NCI-H510A treated with DMSO at 0.1 percent for 48 hours (cell line): Measurements from ENCODE around the gene CETP.
"Not testable (repeated sequence)": the region's sequence is repeated elsewhere in the genome, so short reads cannot be mapped to it uniquely, and the experiment has no call there.

Source experiments
- DNase-seq: peaks from one replicate; lab custom pipeline; 2025; lab: John Stamatoyannopoulos, UW

The CETP gene

GRCh38 chr16:56960681-56961281, 969 bp upstream of the CETP start:
- no peak for DNase-seq

DNA sequence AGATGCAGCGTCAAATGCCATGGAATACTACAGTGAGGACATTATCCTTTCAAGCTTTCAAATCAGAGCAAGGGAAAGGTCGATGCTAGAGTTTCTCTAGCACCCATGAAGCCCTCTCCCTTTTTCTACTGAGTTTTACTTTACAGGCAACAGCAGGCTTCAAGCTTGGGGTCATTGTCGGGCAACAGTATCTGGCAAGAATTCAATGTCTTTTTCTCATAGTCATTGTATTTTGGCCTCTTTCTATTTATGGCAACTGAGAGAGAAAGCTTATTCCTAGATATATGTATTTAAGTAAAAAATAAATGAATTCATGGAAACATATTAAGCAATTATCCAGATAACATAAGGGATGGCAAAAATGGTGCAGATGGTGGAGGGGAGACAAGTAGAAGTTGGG, 364 bp upstream of the CETP start:
- DNase-seq = no peak

GRCh38 chr16:56964243-56965148, 2.7 kb downstream of the CETP start:
- DNase-seq = peak; percentile 6

- no peak for DNase-seq
These were observed 3.7 kb downstream of the CETP start for GRCh38 chr16:56965149-56966092.

GRCh38 chr16:56966093-56966475, 4.3 kb downstream of the CETP start:
- DNase-seq = no peak

DNA sequence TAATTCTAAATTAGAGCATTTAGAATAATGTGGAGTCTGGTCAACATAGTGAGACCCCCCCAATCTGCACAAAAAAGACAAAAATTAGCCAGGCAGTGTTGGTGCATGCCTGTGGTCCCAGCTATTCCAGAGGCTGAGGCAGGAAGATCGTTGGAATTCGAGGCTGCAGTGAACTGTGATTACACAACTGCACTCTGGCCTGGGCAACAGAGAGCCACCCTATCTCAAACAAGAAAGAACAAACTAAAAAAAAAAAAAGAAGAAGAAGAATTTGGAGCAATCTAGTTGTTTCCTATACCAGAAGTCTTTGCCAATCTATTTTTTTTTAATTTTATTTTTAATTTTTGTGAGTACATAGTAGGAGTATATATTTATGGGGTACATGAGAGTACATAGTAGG, 6.0 kb downstream of the CETP start:
- no peak for DNase-seq

GRCh38 chr16:56969769-56970168, 8.0 kb downstream of the CETP start:
- no peak for DNase-seq

DNA sequence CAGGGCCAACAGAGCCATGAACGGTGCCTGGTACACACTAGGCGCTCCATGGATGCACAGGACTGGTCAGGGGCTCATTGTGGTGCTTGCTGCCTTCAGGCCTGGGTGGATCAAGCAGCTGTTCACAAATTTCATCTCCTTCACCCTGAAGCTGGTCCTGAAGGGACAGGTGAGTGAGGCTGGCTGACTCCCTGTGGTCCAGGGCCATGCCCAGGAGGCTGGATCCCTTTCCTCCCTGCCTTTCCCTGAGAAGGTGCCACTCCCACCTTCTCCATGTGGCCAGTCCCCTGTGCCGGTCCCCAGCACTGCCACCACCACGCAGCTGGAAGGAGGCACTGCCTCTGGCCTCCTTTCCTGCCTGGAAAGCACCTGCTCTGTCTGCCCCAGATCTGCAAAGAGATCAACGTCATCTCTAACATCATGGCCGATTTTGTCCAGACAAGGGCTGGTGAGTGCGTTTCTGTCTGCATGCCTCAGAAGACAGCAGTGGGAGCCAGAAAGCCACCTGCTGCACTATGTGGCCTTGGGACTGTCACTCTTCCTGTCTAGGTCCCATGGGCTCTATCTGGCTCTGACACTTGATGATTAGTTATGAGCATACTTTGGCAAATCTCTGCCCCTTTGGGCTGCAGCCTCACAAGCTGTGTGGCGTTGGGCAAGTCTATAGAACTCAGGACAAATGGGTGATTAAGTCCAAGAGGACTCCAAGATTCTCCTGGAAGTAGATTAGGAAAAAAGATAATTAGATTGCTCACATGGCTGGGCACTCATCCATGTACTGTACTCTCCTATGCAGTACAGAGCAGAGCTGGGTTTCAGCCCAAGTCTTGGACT, 9.4 kb downstream of the CETP start:
- DNase-seq = no peak

DNA sequence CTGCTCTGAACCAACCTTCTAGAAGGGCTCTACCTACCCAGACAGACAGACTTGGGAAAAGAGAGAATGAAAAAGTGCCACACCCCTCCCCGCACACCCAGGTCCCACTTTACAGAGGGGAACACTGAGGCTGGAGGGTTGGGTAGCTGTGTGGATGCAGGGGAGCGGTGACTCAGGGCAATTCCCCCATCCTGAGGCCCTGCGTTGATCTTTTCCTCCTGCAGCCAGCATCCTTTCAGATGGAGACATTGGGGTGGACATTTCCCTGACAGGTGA, 10.0 kb downstream of the CETP start:
- no peak for DNase-seq

GRCh38 chr16:56972403-56973293, 10.9 kb downstream of the CETP start:
- no peak for DNase-seq

DNA sequence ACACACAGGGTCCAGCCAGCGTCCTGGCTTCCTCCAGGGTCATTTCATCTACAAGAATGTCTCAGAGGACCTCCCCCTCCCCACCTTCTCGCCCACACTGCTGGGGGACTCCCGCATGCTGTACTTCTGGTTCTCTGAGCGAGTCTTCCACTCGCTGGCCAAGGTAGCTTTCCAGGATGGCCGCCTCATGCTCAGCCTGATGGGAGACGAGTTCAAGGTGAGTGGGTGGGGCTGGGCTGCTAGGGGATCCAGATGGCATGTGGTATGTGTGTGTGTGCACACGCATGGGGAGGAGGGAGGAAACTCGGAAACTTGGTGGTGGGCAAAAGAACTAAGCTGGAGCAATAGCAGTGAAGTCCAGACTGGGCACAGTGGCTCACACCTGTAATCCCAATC, 11.5 kb downstream of the CETP start:
- no peak for DNase-seq

DNA sequence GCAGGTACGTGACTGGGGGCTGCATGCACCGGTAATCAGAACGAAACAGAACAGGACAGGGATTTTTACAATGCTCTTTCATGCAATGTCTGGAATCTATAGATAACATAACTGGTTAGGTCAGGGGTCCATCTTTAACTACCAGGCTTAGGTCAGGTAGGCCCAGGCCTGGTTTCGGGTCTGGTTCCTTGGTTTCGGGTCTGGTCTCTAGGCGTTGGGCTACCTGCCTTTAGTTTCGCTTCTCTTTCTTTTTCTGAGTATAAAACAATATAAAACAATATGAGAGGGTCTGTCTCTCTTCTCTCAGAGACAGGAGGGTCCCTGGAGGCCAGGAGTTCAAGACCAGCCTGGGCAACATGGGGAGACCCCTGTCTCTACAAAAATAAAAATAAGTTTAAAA, 12.1 kb downstream of the CETP start:
- DNase-seq = not testable (repeated sequence)

DNA sequence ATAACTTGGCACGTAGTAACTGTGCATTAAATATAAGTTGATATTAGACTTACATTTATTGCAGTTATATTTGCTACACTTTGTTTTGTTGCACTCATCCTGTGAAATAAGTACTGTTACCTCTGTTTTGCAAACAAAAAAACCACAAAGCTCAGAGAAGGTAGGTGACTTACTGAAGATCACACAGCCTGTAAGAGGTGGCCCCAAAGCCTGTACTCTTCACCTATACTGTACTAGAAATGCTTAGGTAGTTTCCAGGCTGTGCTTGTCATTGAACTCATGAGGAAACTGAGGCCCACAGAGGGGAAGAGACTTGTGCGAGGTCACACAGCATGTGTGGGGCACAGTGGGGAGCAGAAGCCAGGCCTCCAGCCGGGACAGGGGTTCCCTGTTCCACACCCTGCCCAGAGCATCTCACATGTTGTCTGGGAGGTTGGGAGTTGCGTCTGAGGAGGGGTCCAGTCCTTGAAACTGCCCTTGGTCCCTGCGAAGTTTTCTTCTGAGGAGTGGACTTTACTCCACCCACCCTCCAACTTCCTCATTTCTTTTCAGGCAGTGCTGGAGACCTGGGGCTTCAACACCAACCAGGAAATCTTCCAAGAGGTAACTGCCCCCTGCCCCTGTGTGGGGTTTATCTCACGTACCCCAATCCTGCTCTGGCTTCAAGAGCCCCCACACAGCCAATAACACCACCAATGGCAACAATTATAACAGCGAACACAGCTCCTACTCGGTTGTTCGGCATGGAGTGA, 13.0 kb downstream of the CETP start:
- no peak for DNase-seq

GRCh38 chr16:56975714-56976113, 14.0 kb downstream of the CETP start:
- no peak for DNase-seq

DNA sequence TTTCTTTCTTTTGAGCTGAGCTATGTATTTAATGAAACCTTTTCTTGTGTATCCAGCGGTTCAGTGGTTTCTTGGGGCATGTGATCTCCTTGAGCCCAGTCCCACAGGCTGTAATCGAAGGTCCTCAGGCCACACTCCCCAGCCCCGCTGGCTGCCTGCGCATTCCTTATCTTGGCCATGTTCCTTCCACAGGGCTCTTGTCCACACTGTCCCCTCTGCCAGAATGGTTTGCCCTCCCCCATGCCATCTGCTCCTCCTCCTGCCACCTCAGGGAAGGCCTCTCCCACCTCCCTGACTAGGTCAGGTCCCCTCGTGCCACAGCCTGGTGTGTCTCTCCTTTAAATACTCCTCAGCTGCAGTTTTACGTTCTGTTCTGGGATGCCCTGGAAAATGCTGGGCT, 15.5 kb downstream of the CETP start:
- DNase-seq = no peak

- no peak for DNase-seq
These were observed 16.2 kb downstream of the CETP start for GRCh38 chr16:56977823-56978430.

DNA sequence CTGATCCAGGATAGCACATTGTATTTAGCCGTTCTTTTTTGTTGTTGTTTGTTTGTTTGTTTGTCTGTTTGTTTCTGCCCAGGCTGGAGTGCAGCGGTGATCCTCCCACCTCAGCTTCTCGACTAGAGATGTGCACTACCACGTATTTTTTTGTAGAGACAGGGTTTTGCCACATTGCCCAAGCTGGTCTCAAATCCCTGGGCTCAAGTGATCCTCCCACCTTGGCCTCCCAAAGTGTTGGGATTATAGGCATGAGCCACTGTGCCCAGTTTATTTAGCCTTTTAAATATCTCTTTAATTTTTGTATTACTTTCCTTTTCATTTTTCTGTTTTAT, 18.4 kb downstream of the CETP start:
- DNase-seq = no peak

GRCh38 chr16:56980792-56981724, 19.3 kb downstream of the CETP start:
- DNase-seq = no peak
